Measurements from ENCODE around the gene CEP112.

- no peak for TF ChIP-seq CTCF (IDR thresholded peaks at IDR 0.05; ENCODE audit: low read depth, low read length)
- no peak for TF ChIP-seq MAX (IDR thresholded peaks at IDR 0.05; ENCODE audit: low read depth, low read length)
- TF ChIP-seq POLR2A (IDR thresholded peaks at IDR 0.05; ENCODE audit: extremely low read depth, insufficient read length), result no peak
Observed at GRCh38 chr17:65855245-65855644, 336.7 kb downstream of the CEP112 start.

Measured in NB4 (cell line).